HG03139 (cell line): Measurements from ENCODE around the gene MTTP.
A peak's percentile ranks its signal among the peaks of the same experiment; 100 is the strongest.
"Not testable (repeated sequence)": the region's sequence is repeated elsewhere in the genome, so short reads cannot be mapped to it uniquely, and the experiment has no call there.

ENCODE experiments used
- ATAC-seq: cut with Tn5 transposase; IDR thresholded peaks from one replicate; pipeline ENCODE4 v1.9.1; 2021; ENCODE audit not compliant: unreplicated experiment

Gene MTTP

DNA sequence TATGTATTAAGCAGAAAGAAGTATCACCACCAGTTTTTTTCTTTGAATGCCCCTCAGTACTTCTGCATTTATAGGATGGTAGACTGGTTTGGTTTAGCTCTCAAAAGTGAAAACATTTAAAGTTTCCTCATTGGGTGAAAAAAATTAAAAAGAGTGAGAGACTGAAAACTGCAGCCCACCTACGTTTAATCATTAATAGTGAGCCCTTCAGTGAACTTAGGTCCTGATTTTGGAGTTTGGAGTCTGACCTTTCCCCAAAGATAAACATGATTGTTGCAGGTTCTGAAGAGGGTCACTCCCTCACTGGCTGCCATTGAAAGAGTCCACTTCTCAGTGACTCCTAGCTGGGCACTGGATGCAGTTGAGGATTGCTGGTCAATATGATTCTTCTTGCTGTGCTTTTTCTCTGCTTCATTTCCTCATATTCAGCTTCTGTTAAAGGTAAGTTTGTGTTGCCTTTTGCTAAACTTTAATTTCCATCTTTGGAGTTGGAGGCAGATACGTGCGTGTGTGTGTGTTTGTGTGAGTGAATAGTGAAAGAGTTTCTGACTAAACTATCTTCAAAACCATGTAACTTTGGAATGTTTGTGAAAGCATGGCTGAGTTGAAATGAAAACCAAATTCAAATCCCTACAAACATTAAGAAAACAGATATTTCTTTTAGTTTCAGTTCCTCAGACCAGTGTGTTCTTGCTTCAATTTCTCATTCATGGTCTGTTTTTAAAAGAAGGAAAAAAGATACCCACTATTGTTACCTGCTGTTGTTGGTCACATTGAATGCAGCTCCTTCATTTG is at the start of gene MTTP:
Gene MTTP (plus strand): TSS at position 295 of the 795 bp plus-strand sequence. CDS start 86 bp downstream, at position 381.
- ATAC-seq = peak; percentile 77

DNA sequence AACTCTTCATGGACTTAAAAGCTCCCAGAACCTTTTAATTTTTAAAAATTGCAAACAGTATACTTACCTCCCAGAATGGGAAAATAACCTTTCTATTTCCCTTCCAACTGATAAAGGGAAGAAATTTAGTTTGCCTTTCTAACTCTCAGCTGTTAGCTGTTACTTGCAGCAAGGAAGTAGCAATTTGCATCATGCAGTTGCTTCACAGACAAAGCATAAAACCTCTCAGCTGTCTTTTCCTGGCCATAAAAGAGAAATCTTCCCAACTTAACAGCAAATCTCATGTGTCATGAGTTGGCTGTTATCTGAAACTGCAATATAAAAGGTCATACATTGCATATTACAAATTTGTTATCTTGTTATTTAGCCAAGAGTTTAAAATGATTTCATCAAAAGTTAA is 45.4 kb upstream of the MTTP start:
- no peak for ATAC-seq

DNA sequence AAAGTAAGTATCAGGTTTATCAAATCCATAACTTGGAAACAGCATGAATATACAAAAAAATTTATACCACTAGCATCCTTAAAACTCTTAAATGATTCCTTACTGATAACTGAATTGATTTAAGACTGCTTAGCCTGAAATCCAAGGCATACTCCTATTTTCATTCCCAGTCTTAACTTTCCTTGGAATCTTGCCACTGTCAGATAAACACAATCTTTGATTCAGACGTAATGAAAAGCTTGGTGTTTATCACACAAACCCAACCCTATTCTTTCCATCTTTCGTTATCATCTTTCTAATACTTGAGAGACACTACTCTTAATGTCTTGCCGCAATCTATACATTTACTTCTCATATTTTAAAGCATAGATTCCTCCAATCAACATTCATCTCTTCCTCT is 44.7 kb upstream of the MTTP start:
- ATAC-seq = no peak

DNA sequence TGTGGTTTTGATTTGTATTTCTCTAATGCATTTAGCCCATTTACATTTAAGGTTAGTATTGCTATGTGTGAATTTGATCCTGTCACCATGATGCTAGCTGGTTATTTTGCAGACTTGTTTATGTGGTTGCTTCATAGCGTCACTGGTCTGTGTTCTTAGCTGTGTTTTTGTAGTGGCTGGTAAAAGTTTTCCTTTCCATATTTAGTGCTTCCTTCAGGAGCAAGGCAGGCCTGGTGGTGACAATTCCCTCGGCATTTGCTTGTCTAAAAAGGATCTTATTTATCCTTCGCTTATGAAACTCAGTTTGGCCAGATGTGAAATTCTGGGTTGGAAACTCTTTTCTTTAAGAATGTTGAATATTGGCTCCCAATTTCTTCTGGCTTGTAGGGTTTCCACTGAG is 39.9 kb upstream of the MTTP start:
- ATAC-seq = not testable (repeated sequence)

GRCh38 chr4:99536271-99536670 is 38.4 kb upstream of the MTTP start:
- no peak for ATAC-seq

GRCh38 chr4:99536848-99537247 is 37.8 kb upstream of the MTTP start:
- no peak for ATAC-seq

DNA sequence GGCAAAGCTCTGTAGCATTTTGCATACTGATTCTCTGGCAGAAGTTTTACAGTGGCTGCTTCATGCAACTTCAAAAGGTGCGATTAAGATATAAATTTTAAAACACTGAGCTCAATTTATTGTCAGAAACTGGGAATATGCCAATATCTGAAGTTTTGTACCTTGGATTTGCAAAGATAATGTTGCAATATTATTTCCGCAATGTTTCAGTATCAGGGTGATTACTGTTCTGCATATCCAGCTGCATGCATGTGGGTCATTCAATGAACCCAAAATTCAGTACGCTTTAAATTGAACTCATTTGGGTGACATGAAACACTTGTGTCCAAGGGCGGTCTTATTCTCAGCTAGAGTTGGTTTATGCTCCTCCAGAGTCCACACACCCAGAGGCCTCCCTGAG is 37.0 kb upstream of the MTTP start:
- ATAC-seq = no peak

DNA sequence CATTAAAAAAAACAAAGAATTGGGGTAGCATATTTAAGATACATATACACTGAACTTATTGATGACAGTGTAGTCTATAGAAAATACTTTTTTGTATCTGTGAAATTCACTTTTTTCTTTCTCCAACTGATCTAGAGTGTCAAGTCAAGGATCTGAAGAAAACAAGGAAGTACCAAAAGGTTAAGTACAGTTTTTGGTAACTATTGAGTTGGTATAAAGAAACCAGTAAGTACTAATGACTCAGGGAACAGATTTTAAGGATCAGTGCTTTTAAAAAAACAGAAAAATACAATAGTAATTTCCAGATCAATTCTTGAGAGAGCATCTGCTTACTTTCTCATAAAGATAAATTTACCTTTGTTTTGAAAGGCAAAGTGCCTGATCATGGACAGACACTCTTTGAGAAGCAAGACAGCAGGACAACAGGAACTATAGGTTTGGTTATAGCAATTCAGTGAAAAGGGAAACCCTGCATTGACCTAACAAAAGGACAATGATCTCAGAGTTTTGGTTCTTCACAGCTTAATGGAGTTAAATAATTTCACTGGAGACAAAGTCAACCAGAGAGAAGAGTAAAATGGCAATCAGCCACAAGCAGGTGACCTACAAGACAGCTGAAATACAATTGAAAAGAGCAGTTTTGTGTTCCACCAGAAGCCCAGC is 34.2 kb upstream of the MTTP start:
- no peak for ATAC-seq

DNA sequence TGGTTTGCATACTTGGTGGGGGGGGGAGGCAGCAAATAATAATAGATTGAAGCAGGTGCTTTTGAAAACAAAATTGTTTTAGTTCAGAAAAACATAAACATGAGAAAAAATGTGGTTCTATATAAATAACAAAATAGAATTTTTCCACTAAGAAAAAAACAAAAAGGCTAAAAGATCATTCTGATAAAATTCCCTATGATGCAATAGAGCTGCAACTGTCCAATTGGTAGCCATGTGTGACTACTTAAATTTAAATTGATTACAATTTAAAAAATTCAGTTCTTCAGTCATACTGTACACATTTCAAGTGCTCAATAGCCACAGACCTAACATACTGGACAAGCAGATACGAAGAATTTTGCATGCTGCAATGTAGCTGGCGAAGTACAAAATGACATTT is 21.8 kb upstream of the MTTP start:
- ATAC-seq = no peak

DNA sequence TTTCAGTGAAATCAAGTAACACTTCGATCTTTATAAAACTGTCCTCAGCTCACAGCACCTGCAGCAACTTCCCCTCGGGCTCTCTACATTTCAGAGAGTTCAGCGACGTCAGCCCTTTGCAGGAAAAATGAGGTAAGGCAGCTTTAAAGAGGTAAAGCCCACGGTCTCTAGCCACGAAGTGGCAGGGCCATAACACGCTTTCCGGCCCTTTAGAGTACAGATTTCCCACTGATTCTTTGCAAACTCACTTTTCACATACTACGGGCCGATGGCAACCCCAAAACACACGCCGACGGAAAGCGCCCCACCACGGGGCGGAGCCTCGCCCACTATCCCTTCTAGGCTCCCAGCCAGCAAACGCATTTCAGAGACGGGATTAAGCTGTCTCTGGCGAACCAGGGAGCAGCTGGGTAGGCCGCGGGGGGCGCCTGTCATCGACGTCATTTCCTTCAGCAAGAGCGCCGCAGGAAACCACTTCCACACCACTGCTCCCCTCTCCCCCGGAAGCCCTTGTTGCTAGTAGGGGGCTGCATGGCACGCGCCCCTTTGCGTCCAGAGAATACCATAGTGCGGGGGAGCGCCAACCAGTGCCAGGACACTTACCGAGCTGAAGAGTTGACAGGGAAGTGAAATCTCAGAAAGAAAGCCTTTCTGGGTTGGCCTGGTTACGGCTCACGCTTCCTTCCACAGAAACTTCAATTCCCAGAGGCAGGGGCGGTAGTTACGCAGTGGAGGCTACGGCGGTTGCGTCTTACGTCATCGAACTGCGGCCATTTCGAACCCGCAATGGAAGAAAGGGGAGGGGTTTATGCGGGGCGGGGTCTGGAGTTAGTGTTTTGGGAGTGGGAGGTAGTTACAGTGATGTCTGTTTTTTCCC is 11.1 kb upstream of the MTTP start, which contains the start of gene TRMT10A:
Gene TRMT10A (minus strand): TSS at position 730 of the 877 bp plus-strand sequence. CDS start 4,701 bp downstream, outside the sequence.
- ATAC-seq = peak; percentile 93

- no peak for ATAC-seq
Observed at GRCh38 chr4:99564921-99565320, 9.7 kb upstream of the MTTP start.

DNA sequence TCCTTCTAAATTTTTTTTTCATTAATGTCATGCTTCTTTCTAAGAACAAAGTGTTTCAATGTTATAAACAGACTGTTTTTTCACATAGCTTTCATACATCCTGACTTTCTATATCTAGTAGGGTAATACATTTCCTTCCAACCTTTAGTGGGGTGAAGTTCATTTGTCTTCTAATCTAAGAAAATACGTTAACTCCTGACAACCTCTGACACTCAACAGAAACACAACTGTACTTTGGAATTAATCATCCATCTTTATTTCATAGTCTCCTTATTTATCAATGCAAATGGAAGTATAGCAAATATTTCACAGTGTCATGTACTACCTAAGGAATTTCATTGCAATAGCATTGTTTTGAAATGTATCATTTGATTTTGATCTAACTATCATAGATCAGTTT is 2.7 kb upstream of the MTTP start:
- no peak for ATAC-seq

- ATAC-seq = no peak
Observed at GRCh38 chr4:99572527-99573240, 1.9 kb upstream of the MTTP start.

DNA sequence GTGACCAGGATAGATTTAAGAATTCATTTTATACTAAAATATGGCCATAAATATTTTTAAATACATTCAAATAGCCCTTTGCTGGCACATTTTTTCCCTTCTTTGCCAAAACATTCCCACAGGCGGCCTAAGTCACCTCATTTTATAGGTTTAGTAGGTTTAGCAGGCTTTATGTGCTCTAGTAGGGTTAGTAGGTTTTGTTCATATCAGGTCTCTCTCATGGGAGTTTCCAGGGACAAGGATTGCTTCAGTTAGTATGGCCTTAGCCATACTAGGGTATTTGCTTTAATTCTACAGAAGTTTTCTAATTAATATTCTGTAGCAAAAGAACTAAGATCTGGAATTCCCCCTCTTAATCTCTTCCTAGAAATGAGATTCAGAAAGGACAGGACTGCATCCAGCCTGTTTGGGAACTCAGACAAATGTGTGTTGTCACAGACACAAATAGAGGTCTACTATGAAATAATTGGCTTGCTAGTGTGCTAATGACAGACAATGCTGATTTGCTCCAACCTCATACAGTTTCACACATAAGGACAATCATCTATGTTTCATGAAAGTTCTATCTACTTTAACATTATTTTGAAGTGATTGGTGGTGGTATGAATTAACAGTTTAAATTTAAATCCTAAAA is 772 bp upstream of the MTTP start:
- ATAC-seq = no peak

DNA sequence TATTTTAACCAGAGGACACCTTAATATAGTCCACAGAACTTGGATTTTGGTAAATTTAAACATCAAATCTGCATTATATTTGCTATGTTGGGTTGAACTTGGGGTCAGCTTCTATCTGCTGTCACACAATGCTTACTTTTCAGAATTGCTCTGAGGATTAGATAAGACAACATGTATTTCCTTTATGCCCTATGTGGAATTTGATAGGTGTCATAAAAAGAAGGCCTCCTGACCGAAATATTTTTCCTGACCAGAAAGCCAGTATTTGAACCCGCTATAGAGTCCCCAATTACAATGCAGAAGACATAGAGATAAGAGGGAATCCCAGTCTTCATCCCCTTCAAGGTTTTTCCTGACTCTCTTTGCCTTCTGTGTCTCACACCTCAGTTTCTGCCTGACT is 4.1 kb downstream of the MTTP start:
- no peak for ATAC-seq

DNA sequence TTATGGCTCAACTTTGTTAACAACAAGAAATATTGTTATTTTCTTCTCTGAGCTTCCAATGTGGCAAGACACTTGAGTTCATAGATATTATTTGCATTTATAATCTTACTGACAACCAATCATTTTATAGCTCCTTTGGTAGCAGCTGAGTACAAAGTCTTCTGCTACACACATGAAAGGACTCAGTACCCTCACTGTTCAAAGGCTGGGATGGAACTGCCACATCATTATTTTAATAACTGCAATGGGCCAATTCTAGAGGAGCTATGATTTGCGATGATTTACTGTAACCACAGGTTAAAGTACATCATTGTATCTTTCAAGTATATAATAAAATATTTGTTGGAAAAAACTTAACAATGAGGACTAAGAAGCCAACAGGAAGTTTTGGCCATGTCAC is 10.9 kb downstream of the MTTP start:
- no peak for ATAC-seq

- ATAC-seq = no peak
Observed at GRCh38 chr4:99586322-99586721, 11.7 kb downstream of the MTTP start.

DNA sequence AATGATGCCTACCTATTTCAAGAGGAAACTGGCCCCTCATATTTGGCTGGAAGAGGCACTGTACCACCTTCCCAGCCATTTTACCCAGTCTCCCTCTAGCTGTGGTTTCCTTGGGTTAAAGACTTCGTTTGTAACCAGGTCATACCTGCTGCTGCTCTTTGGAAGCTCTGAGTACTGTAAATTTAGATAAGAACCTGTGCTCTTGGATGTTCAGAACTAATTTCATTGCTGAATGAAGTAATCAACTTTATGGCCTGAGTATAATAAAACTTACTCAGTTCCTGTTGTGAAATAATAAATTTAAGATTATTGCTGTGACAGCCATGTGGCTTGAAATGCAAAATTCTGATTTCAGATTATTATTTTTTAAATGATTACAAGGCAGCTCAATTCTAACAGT is 12.2 kb downstream of the MTTP start:
- no peak for ATAC-seq

DNA sequence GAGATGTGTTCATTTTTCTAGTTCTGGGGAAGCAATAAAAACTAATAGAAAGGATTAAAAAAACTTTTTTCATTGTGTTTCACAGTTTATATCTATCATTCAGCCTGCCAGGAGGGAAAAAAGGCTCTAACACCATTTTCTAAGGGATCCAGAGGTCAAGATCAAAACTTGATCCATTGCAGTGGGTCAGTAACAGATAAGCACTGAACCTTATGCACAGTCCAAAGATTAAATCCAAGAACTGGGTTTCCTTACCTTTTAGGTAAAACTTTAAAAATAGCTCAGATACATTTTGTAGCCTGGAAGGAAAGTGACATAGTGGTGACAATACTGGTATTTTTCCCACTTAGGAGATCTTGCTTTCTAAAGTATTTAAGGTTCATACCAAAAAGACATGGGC is 12.7 kb downstream of the MTTP start:
- no peak for ATAC-seq

DNA sequence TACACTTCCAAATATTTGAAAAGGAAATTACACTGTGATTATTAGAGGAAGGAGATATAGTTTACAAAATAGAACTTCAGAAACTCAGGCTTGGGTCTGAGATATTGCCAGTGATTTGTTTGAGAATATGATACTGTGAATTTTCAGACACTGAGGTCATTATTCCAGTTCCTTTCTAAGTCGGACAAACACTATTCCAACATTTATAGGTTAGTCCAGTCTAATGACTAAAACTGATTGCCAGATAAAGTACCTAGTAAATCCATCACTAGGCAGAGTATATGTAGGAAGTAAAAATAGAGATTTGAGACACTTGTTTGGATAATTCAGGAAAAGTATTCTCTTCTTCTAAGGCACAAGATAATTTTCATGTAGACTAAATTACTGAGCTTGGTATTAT is 13.2 kb downstream of the MTTP start:
- no peak for ATAC-seq
